Spleen (tissue), 11 donors: Measurements from ENCODE around the gene ZBTB7B. TPM values are rescaled to one million over a fixed set of nuclear protein-coding genes. Genes with fewer than 3 reads are reported as not detected.

Experiments used
- DNase-seq: peaks from one replicate; pipeline ENCODE4 v3.0.0-alpha.2; 2020
- H3K27ac ChIP-seq, 8 donors: fragments of 200-600 bp; sonication (generic) in 7 of 8; 1 replicate in 4 of 8; 2 replicates in 4 of 8; pipeline versions ENCODE4 v1.5.0 to v1.8.0; 2016 to 2021; ENCODE audit warnings: inconsistent platforms in 4 of 8, mild to moderate bottlenecking in 4 of 8, moderate library complexity in 1 of 8
- H3K27me3 ChIP-seq, 7 donors: fragments of 200-600 bp; sonication (generic) in 6 of 7; replicated peaks in 1 of 7; 1 replicate in 4 of 7; 2 replicates in 3 of 7; pipeline versions ENCODE4 v1.5.0 to v1.8.0; 2016 to 2021; ENCODE audit warnings: inconsistent platforms in 3 of 7, mild to moderate bottlenecking in 1 of 7
- H3K36me3 ChIP-seq, 6 donors: fragments of 200-600 bp; sonication (generic) in 5 of 6; 1 replicate in 4 of 6; 2 replicates in 2 of 6; pipeline versions ENCODE4 v1.5.0 to v1.8.0; 2016 to 2021; ENCODE audit warnings: inconsistent platforms in 2 of 6
- H3K4me1 ChIP-seq, 6 donors: fragments of 200-600 bp; sonication (generic) in 5 of 6; 1 replicate in 3 of 6; 2 replicates in 3 of 6; pipeline versions ENCODE4 v1.5.0 to v1.8.0; 2016 to 2021; ENCODE audit warnings: inconsistent platforms in 3 of 6
- H3K4me3 ChIP-seq, 8 donors: fragments of 200-600 bp; sonication (generic) in 7 of 8; 1 replicate in 4 of 8; 2 replicates in 4 of 8; pipeline versions ENCODE4 v1.5.0 to v1.8.0; 2016 to 2021; ENCODE audit warnings: inconsistent platforms in 4 of 8, mild to moderate bottlenecking in 4 of 8, moderate library complexity in 2 of 8
- H3K9me3 ChIP-seq, 8 donors: fragments of 200-600 bp; sonication (generic) in 7 of 8; 1 replicate in 4 of 8; 2 replicates in 4 of 8; pipeline versions ENCODE4 v1.5.0 to v1.8.0; 2016 to 2021; ENCODE audit warnings: inconsistent platforms in 4 of 8
- POLR2A ChIP-seq, 3 donors: fragments of 450-650 bp; IDR thresholded peaks; one replicate each; pipeline ENCODE4 v1.5.1; 2017; ENCODE audit warnings: antibody characterized with exemption in 3 of 3, mild to moderate bottlenecking in 1 of 3
- POLR2AphosphoS5 ChIP-seq, 3 donors: sonication (generic); formaldehyde crosslinking; IDR thresholded peaks; one replicate each; pipeline ENCODE4 v1.5.1; 2017; ENCODE audit warnings: antibody characterized with exemption in 3 of 3
- WGBS, 5 donors: extraction: QIAGEN DNeasy Blood & Tissue Kit in 3 of 5; methylation state at CpG; one replicate each; pipeline versions ENCODE4 v1.1.5 to v1.1.7; 2013 to 2018; 5-methylcytosine and 5-hydroxymethylcytosine counted together
- intact Hi-C: fragments of 100-400 bp; cut with DNase I; formaldehyde crosslinking; loops from one replicate; pipeline ENCODE4 v1.15.0; 2023; ENCODE audit warnings: low total_unique reads
- polyA plus RNA-seq, 3 donors: library from polyadenylated mRNA; stranded (reverse); fragments of 200-250 nt; gene quantifications; one replicate each; pipeline ENCODE4 v1.2.1, GENCODE V29; 2013
- total RNA-seq, 7 donors: library from RNA; depleted of rRNA in 3 of 7; stranded (reverse); fragments of >200 nt in 3 of 7; fragmentation: NEBNext Ultra II Directional in 4 of 7; extraction: Animal tissue kit (Norgen Biotek cat#: 25700) in 4 of 7; gene quantifications; one replicate each; pipeline versions ENCODE4 v1.1.0 to v1.2.1, GENCODE V29; 2016 to 2021
- TF ChIP-seq, protein P1 (sequence below), 11 experiments: fragments of 200-600 bp in 7 of 11; fragments of 450-650 bp in 4 of 11; sonication (generic) in 4 of 11; IDR thresholded peaks in 8 of 11; conservative IDR thresholded peaks in 3 of 11; 1 replicate in 7 of 11; 2 replicates in 4 of 11; pipeline versions ENCODE4 v1.4.0 to v1.8.0; 2016 to 2021; ENCODE audit warnings: antibody characterized with exemption in 11 of 11, inconsistent platforms in 4 of 11, mild to moderate bottlenecking in 1 of 11
- donor health status: healthy with polysubstance abuse.
- donor health status: DM: no; HTN: no; CAD: no; lungs with moderate emphysema.
- donor health status: DM: no; HTN: no; CAD: no.
- donor health status: Bipolar disorder and iron deficiency.
- donor health status: healthy.
- donor health status: DM: no; HTN: no; CAD: no.
- donor health status: DM: yes; HTN: yes; CAD: no.

The ZBTB7B gene
- total and polyA plus RNA-seq, 10 donors, result 11.1 to 88.9 (median 57.5) TPM

DNA sequence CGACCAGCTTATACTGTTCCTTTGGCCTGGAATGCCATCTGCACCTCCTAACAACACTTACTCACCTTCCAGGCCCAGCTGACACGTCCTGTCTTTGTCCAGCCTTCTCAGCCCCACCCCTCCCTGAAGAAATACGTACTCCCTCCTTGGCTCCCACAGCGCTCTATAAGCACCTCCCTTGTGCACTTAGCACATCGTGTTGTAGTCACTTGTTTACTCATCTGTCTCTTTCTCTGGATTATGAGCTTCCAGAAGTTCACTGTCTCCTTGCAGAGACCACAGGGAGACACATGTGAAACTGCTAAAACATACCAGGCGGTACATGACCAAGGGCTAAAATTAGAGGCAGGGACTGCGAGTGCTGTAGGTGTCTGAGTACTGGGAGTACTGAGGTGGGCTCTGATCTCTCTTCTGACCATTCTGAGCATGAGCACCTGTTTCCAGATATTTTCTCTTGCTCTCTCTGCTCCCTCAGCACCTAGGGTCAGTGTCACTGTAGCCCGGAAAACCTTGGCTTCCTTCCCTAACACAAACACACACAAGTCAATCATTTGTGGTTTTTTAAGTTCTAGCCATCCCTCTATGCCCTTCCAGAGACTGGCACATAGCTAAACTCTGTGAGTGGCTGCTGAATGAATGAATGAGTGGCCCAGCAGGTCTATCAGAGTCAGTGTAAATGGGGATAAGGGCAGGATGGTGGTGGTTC lies 36.2 kb downstream of the ZBTB7B start:
- H3K36me3 ChIP-seq, result no peaks in the 10 kb centered on the region
- TF ChIP-seq POLR2A (IDR thresholded peaks at IDR 0.05), result no peak
- TF ChIP-seq, protein P1, sequence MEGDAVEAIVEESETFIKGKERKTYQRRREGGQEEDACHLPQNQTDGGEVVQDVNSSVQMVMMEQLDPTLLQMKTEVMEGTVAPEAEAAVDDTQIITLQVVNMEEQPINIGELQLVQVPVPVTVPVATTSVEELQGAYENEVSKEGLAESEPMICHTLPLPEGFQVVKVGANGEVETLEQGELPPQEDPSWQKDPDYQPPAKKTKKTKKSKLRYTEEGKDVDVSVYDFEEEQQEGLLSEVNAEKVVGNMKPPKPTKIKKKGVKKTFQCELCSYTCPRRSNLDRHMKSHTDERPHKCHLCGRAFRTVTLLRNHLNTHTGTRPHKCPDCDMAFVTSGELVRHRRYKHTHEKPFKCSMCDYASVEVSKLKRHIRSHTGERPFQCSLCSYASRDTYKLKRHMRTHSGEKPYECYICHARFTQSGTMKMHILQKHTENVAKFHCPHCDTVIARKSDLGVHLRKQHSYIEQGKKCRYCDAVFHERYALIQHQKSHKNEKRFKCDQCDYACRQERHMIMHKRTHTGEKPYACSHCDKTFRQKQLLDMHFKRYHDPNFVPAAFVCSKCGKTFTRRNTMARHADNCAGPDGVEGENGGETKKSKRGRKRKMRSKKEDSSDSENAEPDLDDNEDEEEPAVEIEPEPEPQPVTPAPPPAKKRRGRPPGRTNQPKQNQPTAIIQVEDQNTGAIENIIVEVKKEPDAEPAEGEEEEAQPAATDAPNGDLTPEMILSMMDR (IDR thresholded peaks at IDR 0.05 in 8 of 11, conservative IDR thresholded peaks at IDR 0.05 in 3 of 11), result no peak
- TF ChIP-seq POLR2AphosphoS5 (IDR thresholded peaks at IDR 0.05), result no peak
- H3K27me3 ChIP-seq, result peaks cover 0 to 5% (median 0%) of the 10 kb centered on the region in 7 donors
- 39 to 51% (median 48%) methylated on average over 8 of the region's 8 CpGs for WGBS, 5 donors
- no peaks in the 10 kb centered on the region for H3K9me3 ChIP-seq
- no peak overlapping the region for H3K27ac ChIP-seq
- no peak for DNase-seq
- peaks cover 0 to 19% (median 5%) of the 10 kb centered on the region in 6 donors for H3K4me1 ChIP-seq
- intact Hi-C loops, result no loop called here
- H3K4me3 ChIP-seq, result no peak overlapping the region

DNA sequence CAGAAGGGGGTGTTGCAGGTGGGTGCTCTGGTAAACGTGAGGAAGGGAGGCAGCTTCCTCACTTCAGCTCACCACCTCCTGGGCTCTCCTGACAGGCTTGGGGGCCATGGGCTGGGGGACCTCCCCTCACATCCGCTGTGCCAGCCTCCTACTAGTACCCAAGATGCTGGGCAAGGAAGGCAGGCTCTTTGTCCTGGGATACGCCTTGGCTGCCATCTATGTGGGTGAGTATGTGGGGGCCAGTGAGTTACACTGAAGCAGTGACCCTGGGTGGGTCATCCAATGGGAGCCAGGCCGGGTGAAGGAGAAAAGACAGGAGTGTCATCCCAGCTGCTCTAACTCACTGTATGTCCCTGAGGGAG lies 36.7 kb downstream of the ZBTB7B start:
- Histone ChIP-seq H3K27me3 (peaks cover 0 to 5% (median 0%) of the 10 kb centered on the region in 7 donors), H3K4me1 (peaks cover 0 to 19% (median 5%) of the 10 kb centered on the region in 6 donors), H3K4me3 (no peak overlapping the region), H3K9me3 (no peaks in the 10 kb centered on the region), H3K36me3 (no peaks in the 10 kb centered on the region), H3K27ac (no peak overlapping the region)
- intact Hi-C loops, result no loop called here
- no peak for DNase-seq
- WGBS, 5 donors, result 64 to 72% (median 68%) methylated on average over 3 to 4 of the region's 4 CpGs
- no peak for TF ChIP-seq POLR2AphosphoS5 (IDR thresholded peaks at IDR 0.05)
- TF ChIP-seq, protein P1 (IDR thresholded peaks at IDR 0.05 in 8 of 11, conservative IDR thresholded peaks at IDR 0.05 in 3 of 11), result no peak

DNA sequence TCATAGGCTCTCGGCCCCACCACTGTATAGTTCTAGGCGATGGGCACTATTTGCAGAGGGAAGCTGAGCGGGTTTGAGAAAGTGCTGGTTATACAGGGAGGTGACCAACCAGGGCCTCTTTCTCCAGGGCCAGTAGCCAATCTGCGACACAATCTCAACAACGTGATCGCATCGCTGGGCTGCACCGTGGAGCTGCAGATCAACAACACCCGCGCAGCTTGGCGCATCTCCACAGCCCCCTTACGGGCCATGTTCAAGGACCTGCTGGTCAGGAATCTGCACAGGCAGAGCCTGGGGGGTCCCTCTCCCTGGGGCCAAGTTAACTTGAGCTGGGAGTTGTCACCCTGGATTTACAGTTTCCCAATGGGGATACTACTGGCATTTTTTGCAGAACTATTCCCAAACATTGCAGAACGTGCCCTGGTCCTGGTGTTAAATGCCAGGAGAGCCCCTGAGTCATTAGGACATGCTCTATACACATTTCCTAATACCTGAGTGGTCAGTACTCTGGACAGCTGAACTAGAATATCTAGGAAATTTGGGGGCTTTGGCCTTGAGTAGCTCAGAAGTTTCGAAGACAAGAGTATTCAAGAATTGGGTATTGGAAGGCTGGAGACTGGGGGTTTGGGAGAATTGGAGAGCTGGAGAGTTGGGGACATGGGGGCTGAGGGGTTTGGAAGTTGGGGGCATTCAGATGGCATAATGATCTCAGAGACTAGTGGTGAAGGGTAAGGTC lies 37.9 kb downstream of the ZBTB7B start:
- Histone ChIP-seq H3K4me3 (no peak overlapping the region), H3K4me1 (peaks cover 4 to 32% (median 16%) of the 10 kb centered on the region in 6 donors), H3K27me3 (peaks cover 0 to 5% (median 0%) of the 10 kb centered on the region in 7 donors), H3K9me3 (no peaks in the 10 kb centered on the region), H3K27ac (no peak overlapping the region), H3K36me3 (no peaks in the 10 kb centered on the region)
- TF ChIP-seq, protein P1 (IDR thresholded peaks at IDR 0.05 in 8 of 11, conservative IDR thresholded peaks at IDR 0.05 in 3 of 11), result no peak
- no peak for TF ChIP-seq POLR2AphosphoS5 (IDR thresholded peaks at IDR 0.05)
- TF ChIP-seq POLR2A (IDR thresholded peaks at IDR 0.05), result no peak
- DNase-seq, result no peak
- 83 to 95% (median 91%) methylated on average over 11 to 14 of the region's 14 CpGs for WGBS, 5 donors
- intact Hi-C loops, result no loop called here

DNA sequence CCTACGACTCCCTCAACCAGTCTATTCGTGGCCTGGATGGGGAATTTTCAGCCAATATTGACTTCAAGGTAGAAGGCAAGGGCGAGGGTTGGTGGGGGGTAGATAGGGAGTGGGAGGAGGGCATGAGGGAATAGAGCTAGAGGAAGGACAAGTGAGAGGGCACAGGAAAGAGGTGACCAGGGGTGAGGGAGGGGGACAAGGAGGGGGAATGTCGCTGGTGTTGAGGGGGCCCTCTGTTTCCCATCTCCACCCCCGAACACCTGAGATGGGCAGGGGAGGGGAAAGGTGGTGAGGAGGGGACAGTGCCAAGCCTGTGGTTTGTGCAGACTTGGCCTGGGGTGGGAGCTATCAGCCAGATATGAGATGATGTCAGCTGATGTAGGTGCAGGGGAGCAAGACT lies 40.2 kb downstream of the ZBTB7B start:
- TF ChIP-seq POLR2AphosphoS5 (IDR thresholded peaks at IDR 0.05) (no peak), POLR2A (IDR thresholded peaks at IDR 0.05) (no peak)
- Histone ChIP-seq H3K36me3 (no peaks in the 10 kb centered on the region), H3K9me3 (no peaks in the 10 kb centered on the region), H3K4me3 (no peak overlapping the region), H3K27ac (no peak overlapping the region), H3K4me1 (peaks cover 4 to 27% (median 16%) of the 10 kb centered on the region in 6 donors), H3K27me3 (peaks cover 0 to 4% (median 0%) of the 10 kb centered on the region in 7 donors)
- DNase-seq, result no peak
- 78 to 87% (median 85%) methylated on average over 5 of the region's 5 CpGs for WGBS, 5 donors
- intact Hi-C loops, result no loop called here
